Suprapubic skin (tissue), 4 donors: ENCODE data around the gene NYAP2. TPM values are rescaled to one million over a fixed set of nuclear protein-coding genes. Genes with fewer than 3 reads are reported as not detected.

Experiments used
- DNase-seq, 2 donors: peaks; one replicate each; pipeline ENCODE4 v3.0.0-alpha.2; 2019; ENCODE audit warnings: low spot score in 2 of 2
- H3K27ac ChIP-seq: fragments of 200-600 bp; sonication (generic); one replicate; pipeline ENCODE4 v1.5.1; 2019
- H3K27me3 ChIP-seq: fragments of 200-600 bp; sonication (generic); one replicate; pipeline ENCODE4 v1.5.1; 2019
- H3K36me3 ChIP-seq: fragments of 200-600 bp; sonication (generic); one replicate; pipeline ENCODE4 v1.5.1; 2019
- H3K4me1 ChIP-seq: fragments of 200-600 bp; sonication (generic); one replicate; pipeline ENCODE4 v1.5.1; 2019
- H3K4me3 ChIP-seq: fragments of 200-600 bp; sonication (generic); one replicate; pipeline ENCODE4 v1.5.1; 2019; ENCODE audit warnings: mild to moderate bottlenecking
- H3K9me3 ChIP-seq: fragments of 200-600 bp; sonication (generic); one replicate; pipeline ENCODE4 v1.5.1; 2019
- CTCF ChIP-seq, 2 donors: fragments of 200-600 bp in 1 of 2; fragments of 450-650 bp in 1 of 2; sonication (generic) in 1 of 2; IDR thresholded peaks; one replicate each; pipeline ENCODE4 v1.5.1; 2016 to 2019; ENCODE audit warnings: antibody characterized with exemption in 2 of 2, mild to moderate bottlenecking in 1 of 2, moderate library complexity in 1 of 2
- EP300 ChIP-seq: sonication (generic); formaldehyde crosslinking; IDR thresholded peaks from one replicate; pipeline ENCODE4 v1.6.1; 2017; ENCODE audit warnings: antibody characterized with exemption
- POLR2A ChIP-seq, 2 donors: fragments of 450-650 bp; IDR thresholded peaks; one replicate each; pipeline ENCODE4 v1.6.1; 2017; ENCODE audit warnings: antibody characterized with exemption in 2 of 2, mild to moderate bottlenecking in 2 of 2, moderate library complexity in 2 of 2
- POLR2AphosphoS5 ChIP-seq, 3 donors: sonication (generic); formaldehyde crosslinking; IDR thresholded peaks; one replicate each; pipeline ENCODE4 v1.6.1; 2017; ENCODE audit warnings: antibody characterized with exemption in 3 of 3
- WGBS: methylation state at CpG from one replicate; pipeline ENCODE4 v1.1.5; 2018; 5-methylcytosine and 5-hydroxymethylcytosine counted together
- total RNA-seq, 4 donors: library from RNA; depleted of rRNA; stranded (reverse); fragments of >200 nt; gene quantifications; one replicate each; pipeline ENCODE4 v1.1.0, GENCODE V29; 2016

Gene NYAP2
- total RNA-seq, 4 donors from 2014 or later, result 0.11 TPM; not detected in 3

DNA sequence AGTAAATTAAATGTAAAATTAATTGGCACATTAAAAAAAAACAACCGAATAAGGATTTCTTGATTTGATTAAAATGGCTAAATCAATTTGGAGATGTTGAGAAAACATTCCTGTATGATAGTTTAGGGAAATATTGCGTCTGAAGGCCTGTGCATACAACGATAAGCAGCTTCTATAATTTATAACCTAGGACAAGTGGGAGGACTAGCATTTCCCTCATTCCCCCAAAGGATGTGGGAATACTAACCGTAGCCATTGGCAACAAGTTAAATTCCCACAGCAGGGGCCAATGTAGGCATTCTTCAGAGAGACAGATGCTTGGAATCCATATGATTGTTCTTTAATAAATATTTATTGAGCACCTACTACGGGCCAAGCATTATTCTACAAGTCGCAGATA is 134.5 kb downstream of the NYAP2 start:
- Histone ChIP-seq H3K27ac (no peak overlapping the region), H3K4me3 (no peak overlapping the region), H3K36me3 (no peaks in the 10 kb centered on the region), H3K4me1 (no peaks in the 10 kb centered on the region), H3K9me3 (no peaks in the 10 kb centered on the region), H3K27me3 (no peaks in the 10 kb centered on the region)
- DNase-seq, result no peak
- TF ChIP-seq POLR2A (IDR thresholded peaks at IDR 0.05) (no peak), POLR2AphosphoS5 (IDR thresholded peaks at IDR 0.05) (no peak), EP300 (no peak), CTCF (IDR thresholded peaks at IDR 0.05) (no peak)
- WGBS, result 60% methylated on average over 6 of the region's 6 CpGs

DNA sequence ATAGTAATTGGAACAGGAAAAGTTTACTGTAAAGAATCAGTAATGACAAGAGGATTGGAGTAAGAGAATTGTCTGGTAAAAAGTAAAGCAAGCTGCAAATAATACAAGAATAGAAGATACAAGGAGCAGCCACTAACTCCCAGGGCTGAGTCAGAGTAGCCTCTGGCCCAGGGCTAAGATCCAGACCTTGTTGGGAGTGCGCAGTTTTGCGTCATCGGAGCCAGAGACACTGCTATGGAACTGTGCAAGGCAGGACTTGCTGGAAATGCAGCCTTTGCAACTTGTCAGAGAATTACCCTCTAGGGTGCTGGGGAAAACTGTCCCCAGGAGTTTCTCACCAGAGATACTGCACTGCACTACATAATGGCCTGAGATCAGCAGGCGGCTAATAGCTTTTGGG is 135.2 kb downstream of the NYAP2 start:
- TF ChIP-seq CTCF (IDR thresholded peaks at IDR 0.05) (no peak), POLR2A (IDR thresholded peaks at IDR 0.05) (no peak)

GRCh38 chr2:225536036-225536435 is 136.5 kb downstream of the NYAP2 start:
- Histone ChIP-seq H3K4me1 (no peaks in the 10 kb centered on the region), H3K9me3 (no peaks in the 10 kb centered on the region), H3K4me3 (no peak overlapping the region), H3K27me3 (no peaks in the 10 kb centered on the region), H3K36me3 (no peaks in the 10 kb centered on the region), H3K27ac (no peak overlapping the region)
- TF ChIP-seq POLR2AphosphoS5 (IDR thresholded peaks at IDR 0.05) (no peak), EP300 (no peak), CTCF (IDR thresholded peaks at IDR 0.05) (no peak), POLR2A (IDR thresholded peaks at IDR 0.05) (no peak)
- no peak for DNase-seq
- 76% methylated on average over 2 of the region's 2 CpGs for WGBS

More for the DNA sequence above, 135.2 kb downstream of the NYAP2 start:
- no peaks in the 10 kb centered on the region for H3K27me3 ChIP-seq
- DNase-seq, result no peak
- no peak overlapping the region for H3K4me3 ChIP-seq
- no peaks in the 10 kb centered on the region for H3K36me3 ChIP-seq
- no peaks in the 10 kb centered on the region for H3K4me1 ChIP-seq
- WGBS, result 55% methylated on average over 4 of the region's 4 CpGs
- no peaks in the 10 kb centered on the region for H3K9me3 ChIP-seq
- no peak overlapping the region for H3K27ac ChIP-seq

DNA sequence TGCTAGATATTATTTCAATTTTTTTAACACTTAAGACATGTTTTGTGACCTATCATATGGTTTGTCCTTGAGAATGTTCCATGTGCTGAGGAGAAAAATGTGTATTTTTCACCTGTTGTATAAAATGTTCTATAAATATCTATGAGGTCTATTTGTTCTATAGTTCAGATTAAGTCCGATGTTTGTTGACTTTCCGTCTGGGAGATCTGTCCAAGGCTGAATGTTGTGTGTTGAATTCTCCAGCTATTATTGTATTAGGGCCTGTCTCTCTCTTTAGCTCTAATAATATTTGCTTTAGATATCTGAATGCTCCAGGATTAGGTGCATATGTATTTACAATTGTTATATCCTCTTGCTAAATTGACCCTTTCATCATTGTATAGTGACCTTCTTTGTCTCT is 144.1 kb downstream of the NYAP2 start:
- Histone ChIP-seq H3K9me3 (no peaks in the 10 kb centered on the region), H3K4me3 (no peak overlapping the region), H3K27me3 (no peaks in the 10 kb centered on the region), H3K27ac (no peak overlapping the region), H3K4me1 (no peaks in the 10 kb centered on the region), H3K36me3 (no peaks in the 10 kb centered on the region)
- no peak for DNase-seq
- TF ChIP-seq POLR2A (IDR thresholded peaks at IDR 0.05) (no peak), EP300 (no peak), CTCF (IDR thresholded peaks at IDR 0.05) (no peak), POLR2AphosphoS5 (IDR thresholded peaks at IDR 0.05) (no peak)
- 97% methylated on average over 2 of the region's 2 CpGs for WGBS

DNA sequence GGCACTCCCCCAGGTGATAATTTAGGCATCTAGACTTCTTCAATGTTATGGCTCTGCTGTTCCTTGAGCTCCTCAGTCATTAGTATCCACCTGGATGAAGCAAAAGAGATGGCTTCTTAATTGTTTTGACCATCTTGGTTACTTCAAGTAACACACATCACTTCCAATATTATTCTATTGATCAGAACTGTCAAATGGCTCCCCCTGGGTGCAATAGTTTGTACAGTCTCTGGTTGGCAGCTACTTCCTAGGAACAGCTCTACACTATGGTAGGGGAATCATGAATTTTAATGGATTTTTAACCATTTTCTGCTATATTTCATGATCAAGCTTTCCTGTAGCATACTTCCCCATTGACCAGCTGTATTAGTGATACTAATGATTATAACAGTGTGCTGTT is 157.0 kb downstream of the NYAP2 start:
- no peaks in the 10 kb centered on the region for H3K36me3 ChIP-seq
- H3K27ac ChIP-seq, result no peak overlapping the region
- no peaks in the 10 kb centered on the region for H3K9me3 ChIP-seq
- no peak for DNase-seq
- H3K27me3 ChIP-seq, result no peaks in the 10 kb centered on the region
- no peak overlapping the region for H3K4me3 ChIP-seq
- TF ChIP-seq POLR2A (IDR thresholded peaks at IDR 0.05), result no peak
- TF ChIP-seq CTCF (IDR thresholded peaks at IDR 0.05), result no peak
- no peak for TF ChIP-seq POLR2AphosphoS5 (IDR thresholded peaks at IDR 0.05)
- no peak for TF ChIP-seq EP300
- H3K4me1 ChIP-seq, result no peaks in the 10 kb centered on the region
